ENCODE data around the gene TRIM33. TPM values are rescaled to one million over a fixed set of nuclear protein-coding genes. Genes with fewer than 3 reads are reported as not detected.

Gene TRIM33
- total RNA-seq, 4 donors from 2014 or later, result 17.1 to 33.0 (median 25.3) TPM

DNA sequence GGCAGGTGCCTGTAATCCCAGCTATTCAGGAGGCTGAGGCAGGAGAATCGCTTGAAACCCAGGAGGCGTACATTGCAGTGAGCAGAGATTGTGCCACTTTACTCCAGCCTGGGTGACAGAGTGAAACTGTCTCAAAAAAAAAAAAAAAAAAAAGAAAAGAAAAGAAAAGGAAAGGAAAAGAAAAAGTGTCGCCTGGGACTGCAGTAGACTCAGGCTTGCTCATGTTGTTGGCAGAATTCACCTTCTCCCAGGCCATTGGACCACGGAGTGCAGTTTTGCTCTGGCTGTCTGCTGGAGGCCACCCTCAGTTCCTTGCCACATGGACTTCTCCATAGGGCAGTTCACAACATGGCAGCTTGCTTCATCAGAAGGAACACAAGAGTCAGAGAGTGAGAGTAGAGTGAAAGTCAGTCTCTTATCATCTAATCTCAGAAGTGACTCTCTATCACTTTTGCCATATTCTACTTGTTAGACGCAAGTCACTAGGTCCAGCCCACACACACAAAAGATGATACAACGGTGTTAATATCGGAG is 41.2 kb upstream of the TRIM33 start:
- Histone ChIP-seq H3K27me3 (no peaks in the 10 kb centered on the region), H3K9me3 (no peaks in the 10 kb centered on the region), H3K27ac (no peak overlapping the region), H3K4me3 (no peak overlapping the region), H3K4me1 (no peaks in the 10 kb centered on the region), H3K36me3 (no peaks in the 10 kb centered on the region)
- in situ Hi-C loops (cut with MboI; ENCODE audit: low sequenced_read_pairs in 4 of 4) (no loop called here), intact Hi-C loops (cut with DNase I; ENCODE audit: low total_unique reads) (no loop called here)
- TF ChIP-seq, protein P1, sequence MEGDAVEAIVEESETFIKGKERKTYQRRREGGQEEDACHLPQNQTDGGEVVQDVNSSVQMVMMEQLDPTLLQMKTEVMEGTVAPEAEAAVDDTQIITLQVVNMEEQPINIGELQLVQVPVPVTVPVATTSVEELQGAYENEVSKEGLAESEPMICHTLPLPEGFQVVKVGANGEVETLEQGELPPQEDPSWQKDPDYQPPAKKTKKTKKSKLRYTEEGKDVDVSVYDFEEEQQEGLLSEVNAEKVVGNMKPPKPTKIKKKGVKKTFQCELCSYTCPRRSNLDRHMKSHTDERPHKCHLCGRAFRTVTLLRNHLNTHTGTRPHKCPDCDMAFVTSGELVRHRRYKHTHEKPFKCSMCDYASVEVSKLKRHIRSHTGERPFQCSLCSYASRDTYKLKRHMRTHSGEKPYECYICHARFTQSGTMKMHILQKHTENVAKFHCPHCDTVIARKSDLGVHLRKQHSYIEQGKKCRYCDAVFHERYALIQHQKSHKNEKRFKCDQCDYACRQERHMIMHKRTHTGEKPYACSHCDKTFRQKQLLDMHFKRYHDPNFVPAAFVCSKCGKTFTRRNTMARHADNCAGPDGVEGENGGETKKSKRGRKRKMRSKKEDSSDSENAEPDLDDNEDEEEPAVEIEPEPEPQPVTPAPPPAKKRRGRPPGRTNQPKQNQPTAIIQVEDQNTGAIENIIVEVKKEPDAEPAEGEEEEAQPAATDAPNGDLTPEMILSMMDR (IDR thresholded peaks at IDR 0.05 in 4 of 5, conservative IDR thresholded peaks at IDR 0.05 in 1 of 5), result no peak
- no peak for TF ChIP-seq POLR2A (IDR thresholded peaks at IDR 0.05)
- DNase-seq (no peak), ATAC-seq (no peak)

DNA sequence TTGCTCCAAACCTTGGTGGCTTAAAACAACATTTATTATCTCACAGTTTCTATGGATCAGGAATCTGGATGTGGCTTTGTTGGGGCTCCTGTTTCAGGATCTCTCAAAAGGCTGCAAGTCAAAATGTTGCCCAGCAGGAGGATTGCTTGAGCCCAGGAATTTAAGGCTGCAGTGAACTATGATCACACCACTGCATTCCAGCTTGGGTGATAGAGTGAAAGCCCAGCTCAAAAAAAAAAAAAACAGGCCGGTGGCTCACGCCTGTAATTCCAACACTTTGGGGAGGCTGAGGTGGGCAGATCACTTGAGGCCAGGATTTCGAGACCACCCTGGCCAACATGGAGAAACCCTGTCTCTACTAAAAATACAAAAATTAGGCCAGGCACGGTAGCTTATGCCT is 40.4 kb upstream of the TRIM33 start:
- no peak overlapping the region for H3K27ac ChIP-seq
- ATAC-seq, result no peak
- intact Hi-C loops (cut with DNase I; ENCODE audit: low total_unique reads), result no loop called here
- TF ChIP-seq, protein P1 (IDR thresholded peaks at IDR 0.05 in 4 of 5, conservative IDR thresholded peaks at IDR 0.05 in 1 of 5), result no peak
- in situ Hi-C loops (cut with MboI; ENCODE audit: low sequenced_read_pairs in 4 of 4), result no loop called here
- no peak for DNase-seq
- H3K4me3 ChIP-seq, result no peak overlapping the region
- H3K36me3 ChIP-seq, result no peaks in the 10 kb centered on the region
- H3K4me1 ChIP-seq, result no peaks in the 10 kb centered on the region
- no peaks in the 10 kb centered on the region for H3K27me3 ChIP-seq
- H3K9me3 ChIP-seq, result no peaks in the 10 kb centered on the region

DNA sequence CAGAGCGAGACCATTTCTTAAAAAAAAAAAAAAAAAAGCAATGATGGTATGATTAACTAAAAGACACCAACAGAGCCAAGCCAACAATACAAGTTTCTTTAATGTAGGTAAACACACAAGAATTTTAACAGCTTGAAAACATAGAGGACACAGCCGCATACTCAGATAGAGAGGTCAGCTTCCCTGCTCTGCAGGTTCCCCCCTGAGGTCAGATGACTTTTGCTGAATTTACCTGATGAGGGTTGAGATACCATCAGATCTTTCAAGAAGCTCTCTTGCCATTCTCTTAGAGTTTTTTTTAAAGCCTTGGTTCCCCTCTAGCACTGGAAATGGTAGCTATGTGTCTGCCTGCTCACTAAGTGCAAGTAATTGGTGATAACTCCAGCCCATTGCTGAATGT is 39.3 kb upstream of the TRIM33 start:
- no peaks in the 10 kb centered on the region for H3K9me3 ChIP-seq
- in situ Hi-C loops (cut with MboI; ENCODE audit: low sequenced_read_pairs in 4 of 4), result no loop called here

GRCh38 chr1:114549137-114549536 is 38.1 kb upstream of the TRIM33 start:
- in situ Hi-C loops (cut with MboI; ENCODE audit: low sequenced_read_pairs in 4 of 4) (no loop called here), intact Hi-C loops (cut with DNase I; ENCODE audit: low total_unique reads) (no loop called here)
- no peak for ATAC-seq
- Histone ChIP-seq H3K27me3 (no peaks in the 10 kb centered on the region), H3K9me3 (no peaks in the 10 kb centered on the region), H3K4me3 (no peak overlapping the region), H3K4me1 (no peaks in the 10 kb centered on the region), H3K27ac (no peak overlapping the region), H3K36me3 (peaks cover 0 to 5% of the 10 kb centered on the region in 2 donors)
- no peak for DNase-seq
- no peak for TF ChIP-seq POLR2A (IDR thresholded peaks at IDR 0.05)
- TF ChIP-seq, protein P1 (IDR thresholded peaks at IDR 0.05 in 4 of 5, conservative IDR thresholded peaks at IDR 0.05 in 1 of 5), result no peak

More for the DNA sequence above, 39.3 kb upstream of the TRIM33 start:
- H3K27ac ChIP-seq, result no peak overlapping the region
- DNase-seq (no peak), ATAC-seq (no peak)
- H3K4me3 ChIP-seq, result no peak overlapping the region
- TF ChIP-seq, protein P1 (IDR thresholded peaks at IDR 0.05 in 4 of 5, conservative IDR thresholded peaks at IDR 0.05 in 1 of 5), result no peak
- TF ChIP-seq POLR2A (IDR thresholded peaks at IDR 0.05), result no peak
- no peaks in the 10 kb centered on the region for H3K4me1 ChIP-seq
- H3K36me3 ChIP-seq, result peaks cover 0 to under 1% of the 10 kb centered on the region in 2 donors
- no peaks in the 10 kb centered on the region for H3K27me3 ChIP-seq
- intact Hi-C loops (cut with DNase I; ENCODE audit: low total_unique reads), result no loop called here

GRCh38 chr1:114547076-114547475 is 36.1 kb upstream of the TRIM33 start:
- in situ Hi-C loops (cut with MboI; ENCODE audit: low sequenced_read_pairs in 4 of 4) (no loop called here), intact Hi-C loops (cut with DNase I; ENCODE audit: low total_unique reads) (no loop called here)
- no peaks in the 10 kb centered on the region for H3K27me3 ChIP-seq
- no peak for DNase-seq
- H3K9me3 ChIP-seq, result no peaks in the 10 kb centered on the region
- no peak for ATAC-seq
- H3K4me3 ChIP-seq, result no peak overlapping the region
- no peak for TF ChIP-seq POLR2A (IDR thresholded peaks at IDR 0.05)
- TF ChIP-seq, protein P1 (IDR thresholded peaks at IDR 0.05 in 4 of 5, conservative IDR thresholded peaks at IDR 0.05 in 1 of 5), result no peak
- no peaks in the 10 kb centered on the region for H3K4me1 ChIP-seq
- peaks cover 0 to 5% of the 10 kb centered on the region in 2 donors for H3K36me3 ChIP-seq
- H3K27ac ChIP-seq, result no peak overlapping the region
